ENCODE results near the gene FGF22. TPM values are rescaled to one million over a fixed set of nuclear protein-coding genes. Genes with fewer than 3 reads are reported as not detected.

FGF22 gene
- total and polyA plus RNA-seq, 10 of the 15 experiments (the other 5 are each of a cell fraction or from before 2014, with no cell fraction given), result 0.05 TPM; not detected in 9

DNA sequence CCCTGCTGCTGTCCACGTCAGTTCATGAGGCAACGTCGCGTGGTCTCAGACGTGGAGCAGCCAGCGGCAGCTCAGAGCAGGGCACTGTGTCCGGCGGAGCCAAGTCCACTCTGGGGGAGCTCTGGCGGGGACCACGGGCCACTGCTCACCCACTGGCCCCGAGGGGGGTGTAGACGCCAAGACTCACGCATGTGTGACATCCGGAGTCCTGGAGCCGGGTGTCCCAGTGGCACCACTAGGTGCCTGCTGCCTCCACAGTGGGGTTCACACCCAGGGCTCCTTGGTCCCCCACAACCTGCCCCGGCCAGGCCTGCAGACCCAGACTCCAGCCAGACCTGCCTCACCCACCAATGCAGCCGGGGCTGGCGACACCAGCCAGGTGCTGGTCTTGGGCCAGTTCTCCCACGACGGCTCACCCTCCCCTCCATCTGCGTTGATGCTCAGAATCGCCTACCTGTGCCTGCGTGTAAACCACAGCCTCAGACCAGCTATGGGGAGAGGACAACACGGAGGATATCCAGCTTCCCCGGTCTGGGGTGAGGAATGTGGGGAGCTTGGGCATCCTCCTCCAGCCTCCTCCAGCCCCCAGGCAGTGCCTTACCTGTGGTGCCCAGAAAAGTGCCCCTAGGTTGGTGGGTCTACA is 43.1 kb downstream of the FGF22 start (continued):
- TF ChIP-seq REST (IDR thresholded peaks at IDR 0.05; ENCODE audit: low read depth, low read length) (no peak), SUZ12 (IDR thresholded peaks at IDR 0.05; ENCODE audit: unreplicated experiment) (no peak), HDAC2 (IDR thresholded peaks at IDR 0.05) (no peak), IKZF1 (conservative IDR thresholded peaks at IDR 0.05) (no peak), RCOR1 (conservative IDR thresholded peaks at IDR 0.05; ENCODE audit: low read depth, low read length) (no peak), ZBTB11 (CRISPR knock-in tag; IDR thresholded peaks at IDR 0.05) (no peak), DPF2 (IDR thresholded peaks at IDR 0.05) (no peak), EGR1 (IDR thresholded peaks at IDR 0.05; ENCODE audit: borderline replicate concordance in 1 of 2, low read depth in 2 of 2, low read length in 2 of 2) (no peak)
- TF ChIP-seq, protein P1, sequence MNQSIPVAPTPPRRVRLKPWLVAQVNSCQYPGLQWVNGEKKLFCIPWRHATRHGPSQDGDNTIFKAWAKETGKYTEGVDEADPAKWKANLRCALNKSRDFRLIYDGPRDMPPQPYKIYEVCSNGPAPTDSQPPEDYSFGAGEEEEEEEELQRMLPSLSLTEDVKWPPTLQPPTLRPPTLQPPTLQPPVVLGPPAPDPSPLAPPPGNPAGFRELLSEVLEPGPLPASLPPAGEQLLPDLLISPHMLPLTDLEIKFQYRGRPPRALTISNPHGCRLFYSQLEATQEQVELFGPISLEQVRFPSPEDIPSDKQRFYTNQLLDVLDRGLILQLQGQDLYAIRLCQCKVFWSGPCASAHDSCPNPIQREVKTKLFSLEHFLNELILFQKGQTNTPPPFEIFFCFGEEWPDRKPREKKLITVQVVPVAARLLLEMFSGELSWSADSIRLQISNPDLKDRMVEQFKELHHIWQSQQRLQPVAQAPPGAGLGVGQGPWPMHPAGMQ (IDR thresholded peaks at IDR 0.05; ENCODE audit: borderline replicate concordance), result no peak
- TF ChIP-seq, protein P2, sequence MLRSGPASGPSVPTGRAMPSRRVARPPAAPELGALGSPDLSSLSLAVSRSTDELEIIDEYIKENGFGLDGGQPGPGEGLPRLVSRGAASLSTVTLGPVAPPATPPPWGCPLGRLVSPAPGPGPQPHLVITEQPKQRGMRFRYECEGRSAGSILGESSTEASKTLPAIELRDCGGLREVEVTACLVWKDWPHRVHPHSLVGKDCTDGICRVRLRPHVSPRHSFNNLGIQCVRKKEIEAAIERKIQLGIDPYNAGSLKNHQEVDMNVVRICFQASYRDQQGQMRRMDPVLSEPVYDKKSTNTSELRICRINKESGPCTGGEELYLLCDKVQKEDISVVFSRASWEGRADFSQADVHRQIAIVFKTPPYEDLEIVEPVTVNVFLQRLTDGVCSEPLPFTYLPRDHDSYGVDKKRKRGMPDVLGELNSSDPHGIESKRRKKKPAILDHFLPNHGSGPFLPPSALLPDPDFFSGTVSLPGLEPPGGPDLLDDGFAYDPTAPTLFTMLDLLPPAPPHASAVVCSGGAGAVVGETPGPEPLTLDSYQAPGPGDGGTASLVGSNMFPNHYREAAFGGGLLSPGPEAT (IDR thresholded peaks at IDR 0.05; ENCODE audit: low read depth), result no peak

Data from GM12878 (cell line).